CD4-positive, alpha-beta T cell (primary cell): ENCODE results near the gene JPT2. TPM values are rescaled to one million over a fixed set of nuclear protein-coding genes. Genes with fewer than 3 reads are reported as not detected.

ENCODE experiments used
- ATAC-seq: fragments of 200-7000 bp; cut with Tn5 transposase; one replicate; pipeline ENCODE4 v1.10.0; 2022; ENCODE audit warnings: mild to moderate bottlenecking; ENCODE audit not compliant: poor library complexity
- CTCF ChIA-PET: fragments of 350-600 bp; sonication (Branson Sonifier 250); formaldehyde crosslinking; loops from one replicate; lab custom pipeline; 2021; ENCODE audit warnings: antibody characterized with exemption, inconsistent platforms; lab: Charles Lee
- POLR2A ChIA-PET: fragments of 350-600 bp; sonication (Branson Sonifier 250); formaldehyde crosslinking; loops from one replicate; lab custom pipeline; 2021; ENCODE audit warnings: antibody characterized with exemption, inconsistent platforms; lab: Charles Lee
- DNase-seq, 14 experiments: peaks; one replicate each; pipeline ENCODE4 v3.0.0-alpha.2; 2013 to 2020; ENCODE audit warnings: mixed read lengths in 2 of 14
- H3K27ac ChIP-seq, 2 donors: one replicate each; pipeline versions ENCODE4 v1.5.1 to v1.7.0; 2013; ENCODE audit warnings: low read length in 2 of 2, low read depth in 1 of 2, mild to moderate bottlenecking in 1 of 2
- H3K27me3 ChIP-seq, 2 experiments: 1 replicate in 1 of 2; 2 replicates in 1 of 2; pipeline versions ENCODE4 v1.6.1 to v1.7.0; 2013; ENCODE audit warnings: low read length in 2 of 2, control low read depth in 1 of 2, mild to moderate bottlenecking in 1 of 2, moderate library complexity in 1 of 2; ENCODE audit not compliant: insufficient read depth in 2 of 2, control insufficient read depth in 1 of 2
- H3K36me3 ChIP-seq: one replicate; pipeline ENCODE4 v1.6.1; 2013; ENCODE audit warnings: low read length, control low read depth; ENCODE audit not compliant: insufficient read depth
- H3K4me1 ChIP-seq: one replicate; pipeline ENCODE4 v1.6.1; 2013; ENCODE audit warnings: low read length, control low read depth; ENCODE audit not compliant: insufficient read depth
- H3K4me3 ChIP-seq: one replicate; pipeline ENCODE4 v1.5.1; 2013; ENCODE audit warnings: mild to moderate bottlenecking, low read length, moderate library complexity
- H3K9me3 ChIP-seq, 2 experiments: 1 replicate in 1 of 2; 2 replicates in 1 of 2; pipeline versions ENCODE4 v1.6.1 to v1.7.0; 2013; ENCODE audit warnings: low read length in 2 of 2, mild to moderate bottlenecking in 2 of 2, control low read depth in 1 of 2, moderate library complexity in 1 of 2; ENCODE audit not compliant: control insufficient read depth in 1 of 2, insufficient read depth in 1 of 2
- H3K27ac Mint-ChIP-seq: one replicate; pipeline ENCODE4 v1.8.0; 2020; ENCODE audit warnings: mixed read lengths
- H3K27me3 Mint-ChIP-seq: one replicate; pipeline ENCODE4 v1.8.0; 2021; ENCODE audit warnings: mixed read lengths
- H3K36me3 Mint-ChIP-seq: one replicate; pipeline ENCODE4 v1.8.0; 2021; ENCODE audit warnings: low read depth, mixed read lengths
- H3K4me1 Mint-ChIP-seq: one replicate; pipeline ENCODE4 v1.8.0; 2021; ENCODE audit warnings: low read depth, mixed read lengths
- H3K4me3 Mint-ChIP-seq: one replicate; pipeline ENCODE4 v1.8.0; 2020; ENCODE audit warnings: mild to moderate bottlenecking, mixed read lengths
- H3K9me3 Mint-ChIP-seq: one replicate; pipeline ENCODE4 v1.8.0; 2020; ENCODE audit warnings: mixed read lengths
- CTCF ChIP-seq: fragments of 200-600 bp; IDR thresholded peaks from one replicate; pipeline ENCODE4 v1.8.0; 2022; ENCODE audit warnings: antibody characterized with exemption, mild to moderate bottlenecking
- intact Hi-C, 2 experiments: fragments of 100-400 bp; cut with DNase I in 1 of 2; cut with micrococcal nuclease in 1 of 2; formaldehyde crosslinking; loops; one replicate each; pipeline versions ENCODE4 v1.15.1 to v1.9.0; 2023 to 2025; cut with DNase I, micrococcal nuclease
- total RNA-seq, 174 experiments: library from RNA in 2 of 174; stranded (reverse) in 2 of 174; gene quantifications; one replicate each; pipeline ENCODE4 v1.2.3 and lab custom pipeline; 2021 to 2026

JPT2 gene
- total RNA-seq, 2 experiments from 2014 or later: 2.5 to 3.2 TPM

DNA sequence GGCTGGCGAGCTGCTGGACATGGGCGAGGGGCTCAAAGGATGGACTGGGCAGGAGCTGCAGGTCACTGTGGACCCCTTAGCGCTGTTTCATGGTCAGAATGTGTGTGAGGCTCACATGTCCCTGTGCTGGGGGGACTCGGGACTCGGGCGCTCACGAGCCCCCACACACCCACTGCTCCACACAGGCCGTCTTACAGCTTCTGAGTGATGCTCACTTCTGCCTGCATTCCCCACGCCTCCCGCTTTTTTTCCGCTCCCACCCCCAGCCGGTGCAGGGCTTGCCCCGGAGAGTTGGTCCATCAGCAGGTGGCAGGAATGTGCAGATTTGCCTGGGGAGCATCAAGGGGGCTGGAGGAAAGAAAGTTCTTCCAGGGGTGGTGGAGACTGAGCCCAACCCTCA is 20.2 kb upstream of the JPT2 start:
- no peaks in the 10 kb centered on the region for H3K9me3 ChIP-seq
- Mint-ChIP-seq H3K9me3 (no peaks in the 10 kb centered on the region), H3K4me1 (no peaks in the 10 kb centered on the region), H3K27ac (no peak overlapping the region), H3K4me3 (no peak overlapping the region), H3K27me3 (no peaks in the 10 kb centered on the region), H3K36me3 (peaks cover 57% of the 10 kb centered on the region)
- intact Hi-C loops: no loop called here
- ATAC-seq: no peak
- H3K27ac ChIP-seq: no peak overlapping the region
- no peaks in the 10 kb centered on the region for H3K27me3 ChIP-seq
- CTCF ChIA-PET: no interaction called here
- no peak for DNase-seq
- no peaks in the 10 kb centered on the region for H3K4me1 ChIP-seq
- no peak overlapping the region for H3K4me3 ChIP-seq
- no peak for TF ChIP-seq CTCF
- H3K36me3 ChIP-seq: peaks cover 61% of the 10 kb centered on the region
- POLR2A ChIA-PET: no interaction called here

DNA sequence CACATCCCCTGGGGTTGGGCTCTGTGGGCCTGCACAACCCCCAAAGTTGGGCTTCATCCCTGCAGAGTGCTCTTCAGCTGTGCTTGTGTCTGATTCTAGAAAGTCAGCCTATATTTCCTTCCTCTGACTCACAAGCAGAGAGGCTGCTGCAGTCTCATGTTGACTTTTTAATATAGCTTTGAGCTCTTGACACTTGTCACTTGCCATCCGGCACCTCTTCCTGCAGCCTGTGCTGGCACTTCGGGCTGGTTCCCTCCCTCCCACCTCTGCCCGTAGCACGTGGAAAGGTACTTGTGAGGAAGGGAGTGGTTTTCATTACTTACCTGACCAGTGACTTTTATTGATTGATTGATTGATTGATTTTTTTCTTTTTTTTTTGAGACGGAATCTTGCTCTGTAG is 19.0 kb upstream of the JPT2 start:
- H3K4me1 ChIP-seq: no peaks in the 10 kb centered on the region
- TF ChIP-seq CTCF: no peak
- Mint-ChIP-seq H3K27me3 (no peaks in the 10 kb centered on the region), H3K4me3 (no peak overlapping the region), H3K27ac (no peak overlapping the region), H3K36me3 (peaks cover 63% of the 10 kb centered on the region), H3K9me3 (no peaks in the 10 kb centered on the region), H3K4me1 (no peaks in the 10 kb centered on the region)
- no peaks in the 10 kb centered on the region for H3K27me3 ChIP-seq
- no peak overlapping the region for H3K27ac ChIP-seq
- DNase-seq: no peak
- H3K36me3 ChIP-seq: peaks cover 62% of the 10 kb centered on the region
- ATAC-seq: no peak
- intact Hi-C loops: no loop called here
- H3K4me3 ChIP-seq: no peak overlapping the region
- no peaks in the 10 kb centered on the region for H3K9me3 ChIP-seq
- ChIA-PET POLR2A (no interaction called here), CTCF (no interaction called here)

DNA sequence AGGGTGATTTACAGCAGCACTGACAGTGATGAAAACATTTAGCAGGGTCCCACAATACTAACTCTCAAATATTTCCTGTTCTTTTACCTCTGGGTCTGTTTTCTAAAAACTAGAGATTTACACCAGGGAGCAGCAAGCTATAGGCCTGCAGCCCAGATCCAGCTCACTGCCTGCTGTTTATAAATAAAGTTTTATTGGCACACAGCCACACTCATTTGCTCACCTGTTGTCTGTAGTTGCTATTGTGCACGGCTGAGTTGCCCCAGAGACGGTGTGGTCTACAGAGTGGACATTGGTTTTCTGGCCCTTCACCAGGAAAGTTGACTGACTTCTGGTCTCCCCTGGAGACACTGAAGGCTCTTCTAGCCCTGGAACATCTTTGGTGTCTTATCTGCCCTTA is 16.3 kb upstream of the JPT2 start:
- Histone ChIP-seq H3K4me1 (no peaks in the 10 kb centered on the region), H3K27ac (no peak overlapping the region), H3K27me3 (no peaks in the 10 kb centered on the region), H3K4me3 (no peak overlapping the region), H3K9me3 (no peaks in the 10 kb centered on the region), H3K36me3 (peaks cover 62% of the 10 kb centered on the region)
- H3K4me3 Mint-ChIP-seq: no peak overlapping the region
- H3K9me3 Mint-ChIP-seq: no peaks in the 10 kb centered on the region
- H3K27ac Mint-ChIP-seq: no peak overlapping the region
- no peak for ATAC-seq
- DNase-seq: no peak
- H3K36me3 Mint-ChIP-seq: peaks cover 64% of the 10 kb centered on the region
- no peak for TF ChIP-seq CTCF
- ChIA-PET POLR2A (no interaction called here), CTCF (no interaction called here)
- intact Hi-C loops: no loop called here
- no peaks in the 10 kb centered on the region for H3K27me3 Mint-ChIP-seq
- H3K4me1 Mint-ChIP-seq: no peaks in the 10 kb centered on the region
